Upper lobe of left lung (tissue), 6 donors: ENCODE data around the gene MED31. TPM values are rescaled to one million over a fixed set of nuclear protein-coding genes. Genes with fewer than 3 reads are reported as not detected.

ENCODE experiments used
- ATAC-seq, 2 donors: fragments of 200-7000 bp; cut with Tn5 transposase; one replicate each; pipeline ENCODE4 v1.9.1; 2022; ENCODE audit warnings: mild to moderate bottlenecking in 2 of 2, moderate library complexity in 2 of 2; ENCODE audit not compliant: low FRiP score in 2 of 2
- DNase-seq, 2 donors: peaks; one replicate each; pipeline ENCODE4 v3.0.0-alpha.2; 2019 to 2020
- H3K27ac ChIP-seq, 4 donors: fragments of 200-600 bp; sonication (generic); one replicate each; pipeline ENCODE4 v1.5.1; 2016 to 2019
- H3K27me3 ChIP-seq, 4 donors: fragments of 200-600 bp; sonication (generic); one replicate each; pipeline ENCODE4 v1.5.1; 2017 to 2019
- H3K36me3 ChIP-seq, 4 donors: fragments of 200-600 bp; sonication (generic); one replicate each; pipeline ENCODE4 v1.5.1; 2016 to 2019
- H3K4me1 ChIP-seq, 4 donors: fragments of 200-600 bp; sonication (generic); one replicate each; pipeline ENCODE4 v1.5.1; 2018 to 2019
- H3K4me3 ChIP-seq, 4 donors: fragments of 200-600 bp; sonication (generic); one replicate each; pipeline ENCODE4 v1.5.1; 2017 to 2019; ENCODE audit warnings: mild to moderate bottlenecking in 2 of 4, moderate library complexity in 1 of 4
- H3K9me3 ChIP-seq, 4 donors: fragments of 200-600 bp; sonication (generic); one replicate each; pipeline ENCODE4 v1.5.1; 2018 to 2019
- CTCF ChIP-seq, 6 experiments: fragments of 450-650 bp in 4 of 6; fragments of 200-600 bp in 2 of 6; sonication (generic) in 2 of 6; IDR thresholded peaks; one replicate each; pipeline ENCODE4 v1.5.1; 2016 to 2019; ENCODE audit warnings: antibody characterized with exemption in 6 of 6
- EP300 ChIP-seq, 4 donors: sonication (generic); formaldehyde crosslinking; IDR thresholded peaks; one replicate each; pipeline ENCODE4 v1.5.1; 2017; ENCODE audit warnings: antibody characterized with exemption in 4 of 4, control low read depth in 2 of 4
- POLR2A ChIP-seq, 4 donors: fragments of 450-650 bp; IDR thresholded peaks; one replicate each; pipeline ENCODE4 v1.5.1; 2016 to 2017; ENCODE audit warnings: antibody characterized with exemption in 4 of 4, mild to moderate bottlenecking in 2 of 4
- POLR2AphosphoS5 ChIP-seq, 2 donors: sonication (generic); formaldehyde crosslinking; IDR thresholded peaks; one replicate each; pipeline ENCODE4 v1.5.1; 2017; ENCODE audit warnings: antibody characterized with exemption in 2 of 2
- WGBS, 2 donors: methylation state at CpG; one replicate each; pipeline ENCODE4 v1.1.5; 2017 to 2018; 5-methylcytosine and 5-hydroxymethylcytosine counted together
- total RNA-seq, 6 donors: library from RNA; depleted of rRNA in 4 of 6; stranded (reverse); fragments of >200 nt in 4 of 6; gene quantifications; one replicate each; pipeline versions ENCODE4 v1.1.0 to v1.2.1, GENCODE V29; 2016 to 2021
- donor health status: DM: no; HTN: no; CAD: no; lungs with moderate emphysema.
- donor health status: DM: no; HTN: yes; CAD: no; lungs with severe emphysema.

Gene MED31
- total RNA-seq, 6 donors from 2014 or later: 1.8 to 22.9 (median 13.2) TPM

DNA sequence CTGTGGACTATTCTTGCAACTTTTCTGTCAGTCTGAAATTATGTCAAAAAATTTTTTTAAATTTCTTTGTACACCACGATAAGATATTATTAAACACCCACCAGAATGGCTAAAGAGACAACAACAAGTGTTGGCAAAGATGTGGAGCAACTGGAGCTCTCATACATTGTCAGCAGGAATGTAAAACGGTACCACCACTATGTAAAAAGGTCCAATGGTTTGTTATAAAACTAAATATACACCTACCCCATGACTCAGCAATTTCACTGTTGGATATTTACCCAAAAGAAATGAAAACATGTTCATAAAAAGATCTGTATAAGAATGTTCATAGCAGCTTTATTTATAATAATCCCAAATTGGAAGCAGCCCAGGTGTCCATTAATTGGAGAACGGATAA, 18.1 kb downstream of the MED31 start:
- peaks cover 0 to 7% (median 0%) of the 10 kb centered on the region in 4 donors for H3K4me1 ChIP-seq
- no peaks in the 10 kb centered on the region for H3K27me3 ChIP-seq
- 99% methylated on average over 3 of the region's 3 CpGs for WGBS, 2 donors
- no peak overlapping the region for H3K4me3 ChIP-seq
- H3K9me3 ChIP-seq: no peaks in the 10 kb centered on the region
- no peak overlapping the region for H3K27ac ChIP-seq
- no peak for TF ChIP-seq CTCF (IDR thresholded peaks at IDR 0.05)
- TF ChIP-seq EP300 (IDR thresholded peaks at IDR 0.05): no peak
- no peak for TF ChIP-seq POLR2AphosphoS5 (IDR thresholded peaks at IDR 0.05)
- no peak for TF ChIP-seq POLR2A (IDR thresholded peaks at IDR 0.05)
- DNase-seq: no peak
- ATAC-seq: no peak
- H3K36me3 ChIP-seq: peaks cover 0 to 60% (median 28%) of the 10 kb centered on the region in 4 donors

- no peak for DNase-seq
- peaks cover 0 to 5% (median 0%) of the 10 kb centered on the region in 4 donors for H3K4me1 ChIP-seq
- no peak for TF ChIP-seq POLR2AphosphoS5 (IDR thresholded peaks at IDR 0.05)
- TF ChIP-seq EP300 (IDR thresholded peaks at IDR 0.05): no peak
- no peak for TF ChIP-seq CTCF (IDR thresholded peaks at IDR 0.05)
- TF ChIP-seq POLR2A (IDR thresholded peaks at IDR 0.05): no peak
- ATAC-seq: no peak
- H3K4me3 ChIP-seq: no peak overlapping the region
- H3K9me3 ChIP-seq: no peaks in the 10 kb centered on the region
- H3K36me3 ChIP-seq: peaks cover 0 to 67% (median 32%) of the 10 kb centered on the region in 4 donors
- H3K27ac ChIP-seq: no peak overlapping the region
- no peaks in the 10 kb centered on the region for H3K27me3 ChIP-seq
Observed at GRCh38 chr17:6632530-6632929, 18.9 kb downstream of the MED31 start.

DNA sequence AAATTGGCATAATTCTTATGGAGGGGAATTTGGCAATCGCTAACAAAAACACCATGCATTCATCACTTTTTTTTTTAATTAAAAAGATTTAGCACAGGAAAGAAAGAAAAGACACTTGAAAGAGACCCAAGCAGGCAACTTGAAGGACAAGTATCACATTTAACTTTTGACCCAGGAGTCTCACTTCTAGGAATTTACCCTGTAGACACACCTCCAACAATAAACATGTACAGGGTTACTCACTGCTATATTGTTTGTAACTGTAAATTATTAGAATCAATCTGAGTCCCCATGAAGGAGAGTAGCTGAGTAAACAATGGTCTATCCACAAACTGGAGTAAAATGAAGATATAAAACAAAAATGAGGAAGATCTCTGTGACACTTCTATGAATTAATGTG, 21.0 kb downstream of the MED31 start:
- TF ChIP-seq POLR2A (IDR thresholded peaks at IDR 0.05): no peak
- TF ChIP-seq POLR2AphosphoS5 (IDR thresholded peaks at IDR 0.05): no peak
- TF ChIP-seq CTCF (IDR thresholded peaks at IDR 0.05): no peak
- no peak for TF ChIP-seq EP300 (IDR thresholded peaks at IDR 0.05)
- 96 to 98% methylated on average over 1 of the region's 1 CpG for WGBS, 2 donors
- no peaks in the 10 kb centered on the region for H3K4me1 ChIP-seq
- DNase-seq (no peak), ATAC-seq (no peak)
- no peak overlapping the region for H3K4me3 ChIP-seq
- peaks cover 0 to 77% (median 41%) of the 10 kb centered on the region in 4 donors for H3K36me3 ChIP-seq
- no peaks in the 10 kb centered on the region for H3K27me3 ChIP-seq
- H3K9me3 ChIP-seq: no peaks in the 10 kb centered on the region
- no peak overlapping the region for H3K27ac ChIP-seq

- whole genome bisulfite sequencing, 2 donors: 85 to 92% methylated on average over 1 of the region's 1 CpG
- no peak overlapping the region for H3K4me3 ChIP-seq
- TF ChIP-seq POLR2A (IDR thresholded peaks at IDR 0.05) (no peak), EP300 (IDR thresholded peaks at IDR 0.05) (no peak), POLR2AphosphoS5 (IDR thresholded peaks at IDR 0.05) (no peak), CTCF (IDR thresholded peaks at IDR 0.05) (no peak)
- H3K27me3 ChIP-seq: no peaks in the 10 kb centered on the region
- no peak for DNase-seq
- H3K27ac ChIP-seq: no peak overlapping the region
- no peaks in the 10 kb centered on the region for H3K4me1 ChIP-seq
- H3K36me3 ChIP-seq: peaks cover 0 to 78% (median 30%) of the 10 kb centered on the region in 4 donors
- H3K9me3 ChIP-seq: no peaks in the 10 kb centered on the region
- ATAC-seq: no peak
Observed at GRCh38 chr17:6627019-6627418, 24.4 kb downstream of the MED31 start.

GRCh38 chr17:6626616-6627015, 24.8 kb downstream of the MED31 start:
- Histone ChIP-seq H3K4me3 (no peak overlapping the region), H3K27me3 (no peaks in the 10 kb centered on the region), H3K36me3 (peaks cover 0 to 78% (median 31%) of the 10 kb centered on the region in 4 donors), H3K27ac (no peak overlapping the region), H3K4me1 (no peaks in the 10 kb centered on the region), H3K9me3 (no peaks in the 10 kb centered on the region)
- no peak for TF ChIP-seq CTCF (IDR thresholded peaks at IDR 0.05)
- no peak for TF ChIP-seq POLR2AphosphoS5 (IDR thresholded peaks at IDR 0.05)
- TF ChIP-seq POLR2A (IDR thresholded peaks at IDR 0.05): no peak
- TF ChIP-seq EP300 (IDR thresholded peaks at IDR 0.05): no peak
- no peak for DNase-seq
- no peak for ATAC-seq
- 99% methylated on average over 6 of the region's 6 CpGs for WGBS, 2 donors
